GM10266 (cell line): Measurements from ENCODE around the gene ROR1.

Source experiments
- DNase-seq: peaks from one replicate; pipeline ENCODE4 v3.0.0; 2012; ENCODE audit errors: extremely low spot score
- TF ChIP-seq, protein P1 (sequence below): IDR thresholded peaks from 2 replicates; pipeline ENCODE4 v1.5.1; 2012; ENCODE audit warnings: mild to moderate bottlenecking, low read depth; ENCODE audit not compliant: control insufficient read depth, insufficient read depth; ENCODE audit errors: missing control alignments

Gene ROR1

DNA sequence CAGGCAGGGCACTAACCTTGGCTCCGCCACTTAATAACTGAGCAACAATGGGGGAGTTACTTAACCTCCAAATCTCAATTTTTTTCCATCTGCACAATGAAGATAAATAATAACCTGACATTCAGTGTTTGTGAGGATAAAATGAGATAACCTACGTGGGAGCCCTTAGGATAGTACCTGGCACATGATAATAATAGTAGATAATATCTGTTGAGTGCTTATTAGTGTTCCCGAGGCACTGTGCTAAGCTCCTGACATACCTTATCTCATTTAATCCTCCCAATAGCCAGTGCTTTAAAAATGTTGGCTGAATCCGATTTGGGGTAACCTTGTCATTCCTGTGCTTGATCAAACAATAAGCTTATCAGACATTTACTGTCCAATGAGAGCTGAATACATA lies 300.9 kb downstream of the ROR1 start:
- TF ChIP-seq, protein P1, sequence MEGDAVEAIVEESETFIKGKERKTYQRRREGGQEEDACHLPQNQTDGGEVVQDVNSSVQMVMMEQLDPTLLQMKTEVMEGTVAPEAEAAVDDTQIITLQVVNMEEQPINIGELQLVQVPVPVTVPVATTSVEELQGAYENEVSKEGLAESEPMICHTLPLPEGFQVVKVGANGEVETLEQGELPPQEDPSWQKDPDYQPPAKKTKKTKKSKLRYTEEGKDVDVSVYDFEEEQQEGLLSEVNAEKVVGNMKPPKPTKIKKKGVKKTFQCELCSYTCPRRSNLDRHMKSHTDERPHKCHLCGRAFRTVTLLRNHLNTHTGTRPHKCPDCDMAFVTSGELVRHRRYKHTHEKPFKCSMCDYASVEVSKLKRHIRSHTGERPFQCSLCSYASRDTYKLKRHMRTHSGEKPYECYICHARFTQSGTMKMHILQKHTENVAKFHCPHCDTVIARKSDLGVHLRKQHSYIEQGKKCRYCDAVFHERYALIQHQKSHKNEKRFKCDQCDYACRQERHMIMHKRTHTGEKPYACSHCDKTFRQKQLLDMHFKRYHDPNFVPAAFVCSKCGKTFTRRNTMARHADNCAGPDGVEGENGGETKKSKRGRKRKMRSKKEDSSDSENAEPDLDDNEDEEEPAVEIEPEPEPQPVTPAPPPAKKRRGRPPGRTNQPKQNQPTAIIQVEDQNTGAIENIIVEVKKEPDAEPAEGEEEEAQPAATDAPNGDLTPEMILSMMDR: no peak

DNA sequence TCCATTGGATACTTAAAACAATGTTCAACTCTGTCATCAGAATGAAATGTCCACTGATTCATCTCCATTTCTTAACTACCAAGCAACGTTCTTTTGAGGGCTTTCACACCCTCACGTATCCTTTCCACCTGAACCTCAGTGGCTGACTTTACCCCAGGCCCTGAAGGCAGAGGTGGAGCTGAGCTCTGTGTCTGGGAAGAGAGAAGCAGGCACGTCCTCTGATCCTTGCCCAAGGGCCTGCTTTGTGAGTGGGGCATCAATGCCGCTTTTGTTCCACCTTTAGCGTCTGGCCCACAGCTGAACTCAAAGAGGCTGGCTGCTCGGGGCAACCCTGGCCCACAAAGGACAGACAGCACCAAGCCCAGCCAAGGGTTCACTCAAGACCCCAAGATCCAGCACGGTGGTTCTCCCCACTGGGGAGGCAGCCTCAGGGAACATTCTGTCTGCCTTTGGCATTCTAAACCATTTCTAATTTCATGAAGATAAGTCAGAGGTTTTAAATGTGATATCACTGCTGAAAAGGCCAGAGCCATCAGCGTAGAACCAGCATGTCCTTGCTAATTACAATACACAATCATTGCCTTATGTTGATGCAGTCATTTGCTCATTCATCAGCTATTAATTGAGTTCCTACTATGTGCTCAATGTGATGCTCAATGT lies 303.6 kb downstream of the ROR1 start:
- TF ChIP-seq, protein P1: no peak
- DNase-seq: no peak

More for the DNA sequence above, 300.9 kb downstream of the ROR1 start:
- no peak for DNase-seq

DNA sequence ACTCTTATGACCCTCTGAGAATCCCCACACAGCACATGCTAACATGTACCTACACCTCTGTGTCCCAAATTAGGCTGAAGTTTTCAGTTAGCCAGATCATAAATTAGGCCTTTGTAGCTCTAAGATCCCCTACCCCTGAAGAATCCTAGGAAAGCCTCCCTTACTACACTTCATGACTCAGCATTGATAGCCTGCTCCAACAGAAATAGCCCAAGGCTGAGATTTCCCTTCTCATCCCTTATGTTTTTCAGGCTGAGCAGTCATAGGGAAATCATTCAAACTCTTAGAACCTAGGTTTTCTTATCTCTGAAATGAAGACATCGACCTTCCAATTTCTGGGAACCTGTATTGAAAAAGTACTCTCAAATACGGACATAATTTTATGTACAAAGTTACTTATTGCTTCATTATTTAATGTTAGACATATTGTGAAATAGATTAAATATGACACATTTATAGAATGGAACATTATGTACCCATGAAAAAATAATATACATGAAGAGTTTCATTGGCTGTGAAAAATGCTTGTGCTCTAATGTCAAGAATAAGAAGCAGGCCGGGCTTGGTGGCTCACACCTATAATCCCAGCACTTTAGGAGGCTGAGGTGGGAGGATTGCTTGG lies 307.2 kb downstream of the ROR1 start:
- DNase-seq: no peak
- TF ChIP-seq, protein P1: no peak

DNA sequence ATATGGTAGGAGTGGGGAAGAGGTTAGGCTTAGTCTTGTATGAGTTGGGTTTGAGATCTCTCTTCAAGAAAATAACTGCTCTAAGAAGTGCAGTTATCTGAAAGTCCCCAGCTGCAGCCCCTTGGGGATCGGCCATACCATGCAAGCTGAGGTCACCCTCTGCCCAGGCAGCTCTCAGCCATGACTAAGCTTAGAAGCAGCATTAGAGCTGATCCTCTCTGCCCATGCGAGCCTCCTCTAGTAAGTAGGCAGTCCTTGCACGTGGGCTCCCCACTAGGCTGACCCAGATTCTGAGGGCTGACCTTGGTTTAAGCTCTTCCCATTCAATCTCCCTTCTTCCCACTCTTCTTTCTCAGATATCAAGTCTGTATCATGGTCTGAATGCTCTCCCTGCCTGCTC lies 308.6 kb downstream of the ROR1 start:
- DNase-seq: no peak
- TF ChIP-seq, protein P1: no peak

DNA sequence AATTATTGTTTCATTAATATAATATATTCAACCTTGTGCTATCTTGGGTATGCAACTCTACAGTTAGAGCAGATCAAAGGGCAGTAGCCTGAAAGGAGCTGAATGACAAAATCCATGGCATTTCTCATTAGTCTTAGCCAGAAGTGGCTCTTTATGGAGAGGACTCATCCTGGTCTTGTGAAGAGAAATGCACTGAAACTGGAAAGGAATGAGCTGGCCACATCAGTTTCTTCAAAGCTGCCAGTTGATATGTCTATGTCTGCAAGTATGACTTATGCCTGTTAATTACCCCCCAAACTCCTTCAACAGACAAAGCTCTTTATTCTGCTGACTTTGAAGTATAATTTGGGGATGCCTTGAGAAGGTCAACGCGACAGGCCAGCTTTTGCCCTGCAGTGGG lies 310.6 kb downstream of the ROR1 start:
- no peak for DNase-seq
- TF ChIP-seq, protein P1: no peak

DNA sequence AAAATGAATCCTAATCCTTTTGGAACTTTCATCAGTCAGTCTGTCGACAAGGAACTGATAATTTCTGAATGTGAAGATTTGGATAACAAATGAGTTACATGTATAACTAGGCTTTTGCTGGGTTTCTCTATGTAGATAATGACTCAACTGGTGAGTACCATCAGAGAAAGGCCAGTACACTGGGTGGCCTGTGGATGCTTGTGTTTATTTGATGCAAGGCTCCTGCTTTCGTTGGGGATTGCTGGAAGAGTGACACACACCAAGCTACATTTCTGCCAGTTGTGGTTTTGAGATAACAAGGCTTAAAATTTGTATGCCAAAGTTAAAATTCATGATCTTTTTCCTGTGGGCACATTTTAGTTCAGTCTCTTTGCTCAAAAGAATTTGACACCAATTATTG lies 314.0 kb downstream of the ROR1 start:
- no peak for DNase-seq
- TF ChIP-seq, protein P1: no peak

DNA sequence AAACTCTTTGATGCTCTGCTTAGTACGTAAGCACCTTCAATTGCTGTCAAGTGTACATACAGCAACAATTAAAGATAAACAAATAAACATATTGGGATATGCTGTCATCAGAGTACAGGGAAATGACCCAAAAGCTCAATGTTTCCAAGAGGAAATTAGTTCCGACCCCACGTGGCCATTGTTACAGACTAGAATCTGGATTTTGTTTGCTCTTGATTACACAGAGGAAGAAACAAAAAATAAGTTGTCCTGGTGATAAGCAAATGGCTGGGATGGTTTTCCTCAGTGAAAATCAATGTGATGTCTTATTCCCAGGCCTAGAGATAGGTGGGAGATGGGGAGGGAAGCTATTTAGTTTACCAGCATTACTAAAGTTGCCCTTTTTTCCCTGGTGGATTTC lies 316.6 kb downstream of the ROR1 start:
- TF ChIP-seq, protein P1: no peak
- DNase-seq: no peak
